Upper lobe of right lung (tissue), 1 donor: ENCODE results near the gene TMSB15C. TPM values are rescaled to one million over a fixed set of nuclear protein-coding genes. Genes with fewer than 3 reads are reported as not detected.
A peak's percentile ranks its signal among the peaks of the same experiment; 100 is the strongest.
"Not testable (repeated sequence)": the region's sequence is repeated elsewhere in the genome, so short reads cannot be mapped to it uniquely, and the experiment has no call there.

Experiments
- ATAC-seq: fragments of 200-7000 bp; cut with Tn5 transposase; one replicate; pipeline ENCODE4 v1.9.1; 2020; ENCODE audit warnings: mild to moderate bottlenecking, moderate library complexity
- DNase-seq: peaks from one replicate; pipeline ENCODE4 v3.0.0-alpha.2; 2020
- H3K27ac ChIP-seq: fragments of 200-600 bp; one replicate; pipeline ENCODE4 v1.8.0; 2022
- H3K27me3 ChIP-seq: fragments of 200-600 bp; one replicate; pipeline ENCODE4 v1.8.0; 2022; ENCODE audit warnings: mild to moderate bottlenecking
- H3K36me3 ChIP-seq: fragments of 200-600 bp; one replicate; pipeline ENCODE4 v1.8.0; 2022
- H3K4me1 ChIP-seq: fragments of 200-600 bp; one replicate; pipeline ENCODE4 v1.8.0; 2022
- H3K4me3 ChIP-seq: fragments of 200-600 bp; one replicate; pipeline ENCODE4 v1.8.0; 2022; ENCODE audit warnings: mild to moderate bottlenecking
- H3K9me3 ChIP-seq: fragments of 200-600 bp; one replicate; pipeline ENCODE4 v1.8.0; 2022
- CTCF ChIP-seq: fragments of 200-600 bp; IDR thresholded peaks from one replicate; pipeline ENCODE4 v1.8.0; 2022; ENCODE audit warnings: antibody characterized with exemption
- intact Hi-C: fragments of 100-400 bp; cut with DNase I; formaldehyde crosslinking; loops from one replicate; pipeline ENCODE4 v1.11.0; 2022
- long read RNA-seq: library from polyadenylated mRNA; unstranded; transcript quantifications from one replicate; pipeline ENCODE4 v2.0.0, GENCODE V29; 2021
- total RNA-seq: library from RNA; stranded (reverse); fragmentation: NEBNext Ultra II Directional; extraction: Animal tissue kit (Norgen Biotek cat#: 25700); gene quantifications from one replicate; pipeline ENCODE4 v1.2.1, GENCODE V29; 2021
- donor health status: DM: no; HTN: yes; CAD: no; lungs with severe emphysema.

The TMSB15C gene
- 1.0 TPM for total RNA-seq
- long read RNA-seq: 0 reads

- H3K4me3 ChIP-seq, H3K27me3 ChIP-seq, H3K9me3 ChIP-seq, H3K27ac ChIP-seq, H3K36me3 ChIP-seq, H3K4me1 ChIP-seq, DNase-seq, intact Hi-C loops: not testable (repeated sequence)
- peak; percentile 93 for ATAC-seq
Measured at GRCh38 chrX:104075778-104076445, at the start of gene TMSB15C. TSS of gene TMSB15C (minus strand) at chrX:104076236.

GRCh38 chrX:104122829-104123228 lies 46.8 kb upstream of the TMSB15C start:
- intact Hi-C loops: no loop called here
- Histone ChIP-seq H3K27ac (no peak overlapping the region), H3K4me1 (no peaks in the 10 kb centered on the region), H3K4me3 (no peak overlapping the region), H3K36me3 (no peaks in the 10 kb centered on the region), H3K27me3 (no peaks in the 10 kb centered on the region), H3K9me3 (no peaks in the 10 kb centered on the region)
- ATAC-seq (no peak), DNase-seq (no peak)
- no peak for TF ChIP-seq CTCF

- no peaks in the 10 kb centered on the region for H3K27me3 ChIP-seq
- no peak overlapping the region for H3K27ac ChIP-seq
- no peak for TF ChIP-seq CTCF
- DNase-seq (no peak), ATAC-seq (no peak)
- intact Hi-C loops: no loop called here
- H3K36me3 ChIP-seq: no peaks in the 10 kb centered on the region
- no peak overlapping the region for H3K4me3 ChIP-seq
- H3K4me1 ChIP-seq: no peaks in the 10 kb centered on the region
- H3K9me3 ChIP-seq: no peaks in the 10 kb centered on the region
Measured at GRCh38 chrX:104118765-104119164, 42.7 kb upstream of the TMSB15C start.

GRCh38 chrX:104117759-104118158 lies 41.7 kb upstream of the TMSB15C start:
- Histone ChIP-seq H3K9me3 (no peaks in the 10 kb centered on the region), H3K27me3 (no peaks in the 10 kb centered on the region), H3K27ac (no peak overlapping the region), H3K4me1 (no peaks in the 10 kb centered on the region), H3K4me3 (no peak overlapping the region), H3K36me3 (no peaks in the 10 kb centered on the region)
- DNase-seq (no peak), ATAC-seq (no peak)
- intact Hi-C loops: no loop called here
- TF ChIP-seq CTCF: no peak

GRCh38 chrX:104113222-104113965 lies 37.4 kb upstream of the TMSB15C start:
- Histone ChIP-seq H3K9me3 (no peaks in the 10 kb centered on the region), H3K4me1 (no peaks in the 10 kb centered on the region), H3K4me3 (peak overlapping the region; percentile 58), H3K36me3 (no peaks in the 10 kb centered on the region), H3K27me3 (no peaks in the 10 kb centered on the region), H3K27ac (no peak overlapping the region)
- intact Hi-C loops: no loop called here
- peak; percentile 43 for TF ChIP-seq CTCF
- peak; percentile 64 for DNase-seq
- ATAC-seq: peak; percentile 79

- DNase-seq (peak; percentile 67), ATAC-seq (peak; percentile 81)
- H3K27me3 ChIP-seq: no peaks in the 10 kb centered on the region
- H3K4me1 ChIP-seq: no peaks in the 10 kb centered on the region
- peak within 1 kb of the TSS; percentile 58 for H3K27ac ChIP-seq
- H3K36me3 ChIP-seq: no peaks in the 10 kb centered on the region
- peak within 1 kb of the TSS; percentile 58 for H3K4me3 ChIP-seq
- TF ChIP-seq CTCF: no peak
- intact Hi-C loops: no loop called here
- no peaks in the 10 kb centered on the region for H3K9me3 ChIP-seq
Measured at GRCh38 chrX:104112326-104112951, 36.4 kb upstream of the TMSB15C start, which contains the start of gene ZCCHC18. TSS of gene ZCCHC18 (plus strand) at chrX:104112523. CDS start at chrX:104114112, 1,589 bp downstream.

GRCh38 chrX:104110491-104111240 lies 34.6 kb upstream of the TMSB15C start:
- H3K27ac ChIP-seq, H3K4me3 ChIP-seq, H3K9me3 ChIP-seq, H3K36me3 ChIP-seq, H3K27me3 ChIP-seq, intact Hi-C loops, ATAC-seq, DNase-seq, H3K4me1 ChIP-seq: not testable (repeated sequence)
